ENCODE measurements around the gene SIRPB1.

DNA sequence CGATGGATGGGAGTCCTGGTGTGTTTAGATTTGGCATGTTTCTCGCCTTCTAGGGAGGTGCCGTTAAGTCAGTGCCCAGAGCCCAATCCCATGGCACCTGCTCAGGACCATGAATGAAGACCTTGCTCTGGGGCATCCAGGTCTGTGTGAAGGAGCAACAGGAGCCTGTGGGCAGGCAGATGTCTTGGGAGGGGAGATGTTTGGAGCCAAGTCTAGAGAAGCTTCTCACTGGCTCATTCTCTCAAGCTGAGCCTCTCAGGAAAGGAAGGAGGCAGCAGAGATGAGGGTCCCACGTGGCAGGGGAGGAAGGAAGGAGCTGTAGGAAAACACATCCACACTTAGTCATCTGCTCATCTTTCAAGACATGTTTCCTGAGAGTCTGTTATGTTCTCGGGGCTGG is 9.5 kb upstream of the SIRPB1 start:
- TF ChIP-seq RNF2 (IDR thresholded peaks at IDR 0.05; ENCODE audit: borderline replicate concordance, low read depth) (no peak), TP53 (CRISPR knock-in tag; IDR thresholded peaks at IDR 0.05) (no peak), JUN (IDR thresholded peaks at IDR 0.05) (no peak), MAZ (IDR thresholded peaks at IDR 0.05; ENCODE audit: borderline replicate concordance, low read depth, low read length) (no peak), NFE2L2 (conservative IDR thresholded peaks at IDR 0.05; ENCODE audit: low read length) (no peak), CHD4 (IDR thresholded peaks at IDR 0.05; ENCODE audit: borderline replicate concordance) (no peak), POLR2A (IDR thresholded peaks at IDR 0.05; ENCODE audit: low read length) (no peak), KDM5A (IDR thresholded peaks at IDR 0.05) (no peak), PHF8 (IDR thresholded peaks at IDR 0.05; ENCODE audit: borderline replicate concordance, low read depth) (no peak), CBX2 (IDR thresholded peaks at IDR 0.05; ENCODE audit: borderline replicate concordance, low read depth) (no peak), CEBPB (IDR thresholded peaks at IDR 0.05) (no peak)
- TF ChIP-seq, protein P1, sequence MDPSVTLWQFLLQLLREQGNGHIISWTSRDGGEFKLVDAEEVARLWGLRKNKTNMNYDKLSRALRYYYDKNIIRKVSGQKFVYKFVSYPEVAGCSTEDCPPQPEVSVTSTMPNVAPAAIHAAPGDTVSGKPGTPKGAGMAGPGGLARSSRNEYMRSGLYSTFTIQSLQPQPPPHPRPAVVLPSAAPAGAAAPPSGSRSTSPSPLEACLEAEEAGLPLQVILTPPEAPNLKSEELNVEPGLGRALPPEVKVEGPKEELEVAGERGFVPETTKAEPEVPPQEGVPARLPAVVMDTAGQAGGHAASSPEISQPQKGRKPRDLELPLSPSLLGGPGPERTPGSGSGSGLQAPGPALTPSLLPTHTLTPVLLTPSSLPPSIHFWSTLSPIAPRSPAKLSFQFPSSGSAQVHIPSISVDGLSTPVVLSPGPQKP (IDR thresholded peaks at IDR 0.05; ENCODE audit: low read depth, low read length), result no peak
- TF ChIP-seq, protein P2, sequence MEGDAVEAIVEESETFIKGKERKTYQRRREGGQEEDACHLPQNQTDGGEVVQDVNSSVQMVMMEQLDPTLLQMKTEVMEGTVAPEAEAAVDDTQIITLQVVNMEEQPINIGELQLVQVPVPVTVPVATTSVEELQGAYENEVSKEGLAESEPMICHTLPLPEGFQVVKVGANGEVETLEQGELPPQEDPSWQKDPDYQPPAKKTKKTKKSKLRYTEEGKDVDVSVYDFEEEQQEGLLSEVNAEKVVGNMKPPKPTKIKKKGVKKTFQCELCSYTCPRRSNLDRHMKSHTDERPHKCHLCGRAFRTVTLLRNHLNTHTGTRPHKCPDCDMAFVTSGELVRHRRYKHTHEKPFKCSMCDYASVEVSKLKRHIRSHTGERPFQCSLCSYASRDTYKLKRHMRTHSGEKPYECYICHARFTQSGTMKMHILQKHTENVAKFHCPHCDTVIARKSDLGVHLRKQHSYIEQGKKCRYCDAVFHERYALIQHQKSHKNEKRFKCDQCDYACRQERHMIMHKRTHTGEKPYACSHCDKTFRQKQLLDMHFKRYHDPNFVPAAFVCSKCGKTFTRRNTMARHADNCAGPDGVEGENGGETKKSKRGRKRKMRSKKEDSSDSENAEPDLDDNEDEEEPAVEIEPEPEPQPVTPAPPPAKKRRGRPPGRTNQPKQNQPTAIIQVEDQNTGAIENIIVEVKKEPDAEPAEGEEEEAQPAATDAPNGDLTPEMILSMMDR (IDR thresholded peaks at IDR 0.05), result no peak
- TF ChIP-seq, protein P3, sequence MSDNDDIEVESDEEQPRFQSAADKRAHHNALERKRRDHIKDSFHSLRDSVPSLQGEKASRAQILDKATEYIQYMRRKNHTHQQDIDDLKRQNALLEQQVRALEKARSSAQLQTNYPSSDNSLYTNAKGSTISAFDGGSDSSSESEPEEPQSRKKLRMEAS (IDR thresholded peaks at IDR 0.05), result no peak

Data from A549 (cell line).